ENCODE results near the gene VMP1.

- no peak for TF ChIP-seq CTCF (conservative IDR thresholded peaks at IDR 0.05)
- no peak for TF ChIP-seq EZH2 (IDR thresholded peaks at IDR 0.05; ENCODE audit: low read depth)
These were observed 122.0 kb downstream of the VMP1 start for GRCh38 chr17:59829217-59830006.

All from PC-9 (cell line).